GM12878 (cell line): Measurements from ENCODE around the gene DYNLT2B. TPM values are rescaled to one million over a fixed set of nuclear protein-coding genes. Genes with fewer than 3 reads are reported as not detected.

Source experiments
- ATAC-seq: fragments of 200-7000 bp; cut with Tn5 transposase; 3 replicates; pipeline ENCODE4 v1.9.1; 2020; ENCODE audit warnings: mild to moderate bottlenecking, moderate library complexity
- BruUV-seq: library from RNA; stranded (reverse); fragments of 400-500 nt; replicated peaks from 2 replicates; lab custom pipeline; 2021; lab: Mats Ljungman, UMichigan
- CTCF ChIA-PET: fragments of 300-600 bp; sonication (Branson Sonifier 250); formaldehyde crosslinking; extraction: SDS; loops from one replicate; lab custom pipeline; 2021; ENCODE audit warnings: inconsistent platforms; lab: Yijun Ruan, JAX
- POLR2A ChIA-PET: fragments of 350-600 bp; formaldehyde crosslinking; extraction: SDS; loops from one replicate; lab custom pipeline; 2021; ENCODE audit warnings: inconsistent platforms; lab: Charles Lee
- RAD21 ChIA-PET: fragments of 300-600 bp; sonication (Branson Sonifier 250); formaldehyde crosslinking; loops from one replicate; lab custom pipeline; 2023; ENCODE audit warnings: antibody characterized with exemption; ENCODE audit not compliant: unreplicated experiment; lab: Charles Lee
- SMC1A ChIA-PET: fragments of 300-600 bp; sonication (Branson Sonifier 250); formaldehyde crosslinking; loops from one replicate; lab custom pipeline; 2023; ENCODE audit not compliant: unreplicated experiment, uncharacterized antibody; lab: Charles Lee
- DNase-seq: peaks from one replicate; pipeline ENCODE4 v3.0.0-alpha.2; 2011; ENCODE audit warnings: low read depth, low spot score
- FAIRE-seq: peaks from 3 replicates; lab custom pipeline; 2011; peaks lifted over from hg19 to GRCh38; lab: Jason Lieb, UNC
- H2AFZ ChIP-seq: 2 replicates; pipeline ENCODE4 v1.6.0; 2011; ENCODE audit warnings: low read depth, low read length, control low read depth; ENCODE audit not compliant: control insufficient read depth
- H3K27ac ChIP-seq: 2 replicates; pipeline ENCODE4 v1.5.1; 2011; ENCODE audit warnings: control low read depth; ENCODE audit not compliant: control insufficient read depth, insufficient read depth
- H3K27me3 ChIP-seq, 2 experiments: replicated peaks in 1 of 2; 2 replicates each; pipeline versions ENCODE4 v1.6.0 to v1.6.1; 2011; ENCODE audit warnings: low read length in 1 of 2; ENCODE audit not compliant: control insufficient read depth in 2 of 2, insufficient read depth in 2 of 2
- H3K36me3 ChIP-seq, 2 experiments: 2 replicates each; pipeline ENCODE4 v1.5.1; 2011; ENCODE audit warnings: low read length in 1 of 2; ENCODE audit not compliant: control insufficient read depth in 2 of 2, insufficient read depth in 2 of 2
- H3K4me1 ChIP-seq: 2 replicates; pipeline ENCODE4 v1.6.1; 2011; ENCODE audit warnings: mild to moderate bottlenecking, low read length, moderate library complexity, mixed read lengths; ENCODE audit not compliant: control insufficient read depth, insufficient read depth
- H3K4me2 ChIP-seq: 2 replicates; pipeline ENCODE4 v1.6.0; 2011; ENCODE audit warnings: control low read depth; ENCODE audit not compliant: control insufficient read depth, insufficient read depth
- H3K4me3 ChIP-seq: fragments of 200-600 bp; sonication (generic); 2 replicates; pipeline ENCODE4 v1.5.1; 2016
- H3K79me2 ChIP-seq: 2 replicates; pipeline ENCODE4 v1.6.0; 2011; ENCODE audit warnings: low read length; ENCODE audit not compliant: control insufficient read depth, insufficient read depth
- H3K9ac ChIP-seq: 2 replicates; pipeline ENCODE4 v1.8.0; 2011; ENCODE audit warnings: low read length, control low read depth, mixed read lengths; ENCODE audit not compliant: control insufficient read depth, insufficient read depth
- H3K9me3 ChIP-seq: replicated peaks from 3 replicates; pipeline ENCODE4 v1.5.1; 2011; ENCODE audit warnings: mild to moderate bottlenecking, low read length; ENCODE audit not compliant: control insufficient read depth, insufficient read depth
- H4K20me1 ChIP-seq: 2 replicates; pipeline ENCODE4 v1.6.0; 2011; ENCODE audit not compliant: control insufficient read depth, insufficient read depth
- ASH2L ChIP-seq: fragments of 300-600, 200-600 bp; sonication (generic); IDR thresholded peaks from 2 replicates; pipeline ENCODE4 v1.6.1; 2017; ENCODE audit warnings: low read depth, mild to moderate bottlenecking, borderline replicate concordance
- EED ChIP-seq: sonication (generic); IDR thresholded peaks from 2 replicates; pipeline ENCODE4 v1.6.1; 2016; ENCODE audit warnings: antibody characterized with exemption, low read depth
- FOS ChIP-seq: IDR thresholded peaks from 3 replicates; pipeline ENCODE4 v1.6.1; 2011; ENCODE audit warnings: borderline replicate concordance; ENCODE audit not compliant: insufficient read length; ENCODE audit errors: extremely low read depth
- LARP7 ChIP-seq: fragments of 450-650 bp; IDR thresholded peaks from 2 replicates; pipeline ENCODE4 v1.6.1; 2017; ENCODE audit warnings: mild to moderate bottlenecking
- SMAD1 ChIP-seq: fragments of 450-650 bp; IDR thresholded peaks from 2 replicates; pipeline ENCODE4 v1.6.1; 2018; ENCODE audit warnings: mild to moderate bottlenecking, low read depth; ENCODE audit not compliant: partially characterized antibody
- SREBF2 ChIP-seq: IDR thresholded peaks from 2 replicates; pipeline ENCODE4 v1.6.1; 2012; ENCODE audit warnings: mild to moderate bottlenecking, low read length
- SUPT20H ChIP-seq: IDR thresholded peaks from 2 replicates; pipeline ENCODE4 v1.6.1; 2011; ENCODE audit warnings: low read depth, mild to moderate bottlenecking, low read length, moderate library complexity, borderline replicate concordance; ENCODE audit not compliant: control insufficient read depth
- ZNF217 ChIP-seq: fragments of 450-650 bp; IDR thresholded peaks from 2 replicates; pipeline ENCODE4 v1.6.1; 2017; ENCODE audit warnings: antibody characterized with exemption, mild to moderate bottlenecking
- WGBS: methylation state at CpG from one replicate; pipeline ENCODE4 v1.1.6; 2016; ENCODE audit warnings: low lambda C conversion rate; ENCODE audit not compliant: insufficient replicate concordance, insufficient coverage; ENCODE audit errors: missing lambda C conversion rate; 5-methylcytosine and 5-hydroxymethylcytosine counted together
- in situ Hi-C: fragments of 300-500 bp; cut with MboI; formaldehyde crosslinking; loops from 9 replicates; pipeline ENCODE4 v1.14.3; 2018; ENCODE audit warnings: mixed read lengths
- intact Hi-C: fragments of 100-400 bp; cut with micrococcal nuclease; formaldehyde crosslinking; loops from one replicate; pipeline ENCODE4 v1.14.2; 2022; ENCODE audit not compliant: unreplicated experiment
- polyA plus RNA-seq, 11 experiments: library from polyadenylated mRNA; depleted of rRNA in 4 of 11; unstranded in 6 of 11; stranded (reverse) in 5 of 11; fragments of >200 nt; fragmentation: Nextera tagmentation in 4 of 11; fragmentation: Illumina TruSeq in 1 of 11; extraction: Ambion mirVana in 4 of 11; extraction: Trizol in 1 of 11; gene quantifications; 1 replicate in 1 of 11; 2 replicates in 10 of 11; pipeline versions ENCODE4 v1.2.1 to v1.2.3, GENCODE V29; 2011 to 2016; ENCODE audit warnings: inconsistent platforms in 2 of 11, missing spikeins in 2 of 11, low read depth in 1 of 11
- total RNA-seq, 4 experiments: library from RNA; depleted of rRNA in 3 of 4; stranded (reverse); fragments of >200 nt in 3 of 4; fragmentation: Illumina TruSeq in 1 of 4; extraction: Trizol in 1 of 4; gene quantifications; 2 replicates each; pipeline versions ENCODE4 v1.2.1 to v1.2.3, GENCODE V29; 2013 to 2021
- TF ChIP-seq, protein P1 (sequence below): IDR thresholded peaks from 2 replicates; pipeline ENCODE4 v1.6.1; 2012; ENCODE audit warnings: low read length, inconsistent platforms
- TF ChIP-seq, protein P2 (sequence below): fragments of 450-650 bp; formaldehyde crosslinking; IDR thresholded peaks from 2 replicates; pipeline ENCODE4 v1.4.0; 2022; ENCODE audit warnings: mild to moderate bottlenecking, moderate library complexity
- TF ChIP-seq, protein P3 (sequence below): fragments of 450-650 bp; IDR thresholded peaks from 2 replicates; pipeline ENCODE4 v1.6.1; 2014; ENCODE audit warnings: mild to moderate bottlenecking
- TF ChIP-seq, protein P4 (sequence below): fragments of 450-650 bp; IDR thresholded peaks from 2 replicates; pipeline ENCODE4 v1.6.1; 2017; ENCODE audit warnings: mild to moderate bottlenecking, moderate library complexity
- TF ChIP-seq, protein P5 (sequence below): fragments of 450-650 bp; IDR thresholded peaks from 2 replicates; pipeline ENCODE4 v1.6.1; 2017; ENCODE audit warnings: low read depth, mild to moderate bottlenecking, moderate library complexity

The DYNLT2B gene
- total and polyA plus RNA-seq, 10 of the 15 experiments (the other 5 are each of a cell fraction or from before 2014, with no cell fraction given), result 8.6 to 89.7 (median 21.9) TPM

GRCh38 chr3:196339044-196339443 is 21.0 kb upstream of the DYNLT2B start:
- ChIA-PET POLR2A (interaction anchor here (1.1 kb wide), 1 partner anchor 14 kb away, joined by 7 read pairs; no protein-coding TSS in a partner anchor), SMC1A (no interaction called here), CTCF (interaction anchor here (0.6 kb wide), 1 partner anchor 117 kb away, joined by 3 read pairs; no protein-coding TSS in a partner anchor), RAD21 (no interaction called here)
- Histone ChIP-seq H3K4me3 (no peak overlapping the region), H4K20me1 (no peaks in the 10 kb centered on the region), H3K4me1 (no peaks in the 10 kb centered on the region), H3K27me3 (no peaks in the 10 kb centered on the region), H3K4me2 (no peak overlapping the region), H3K27ac (no peak overlapping the region), H3K36me3 (no peaks in the 10 kb centered on the region), H2AFZ (no peak overlapping the region), H3K79me2 (no peaks in the 10 kb centered on the region), H3K9me3 (no peaks in the 10 kb centered on the region; the same call in 2 of the 3 replicates), H3K9ac (no peak overlapping the region)
- WGBS, result 85% methylated on average over 5 of the region's 6 CpGs
- no TSS peak for BruUV-seq
- intact Hi-C loops (no loop called here), in situ Hi-C loops (no loop called here)
- DNase-seq (no peak), FAIRE-seq (no peak), ATAC-seq (no peak)
- TF ChIP-seq, protein P1, sequence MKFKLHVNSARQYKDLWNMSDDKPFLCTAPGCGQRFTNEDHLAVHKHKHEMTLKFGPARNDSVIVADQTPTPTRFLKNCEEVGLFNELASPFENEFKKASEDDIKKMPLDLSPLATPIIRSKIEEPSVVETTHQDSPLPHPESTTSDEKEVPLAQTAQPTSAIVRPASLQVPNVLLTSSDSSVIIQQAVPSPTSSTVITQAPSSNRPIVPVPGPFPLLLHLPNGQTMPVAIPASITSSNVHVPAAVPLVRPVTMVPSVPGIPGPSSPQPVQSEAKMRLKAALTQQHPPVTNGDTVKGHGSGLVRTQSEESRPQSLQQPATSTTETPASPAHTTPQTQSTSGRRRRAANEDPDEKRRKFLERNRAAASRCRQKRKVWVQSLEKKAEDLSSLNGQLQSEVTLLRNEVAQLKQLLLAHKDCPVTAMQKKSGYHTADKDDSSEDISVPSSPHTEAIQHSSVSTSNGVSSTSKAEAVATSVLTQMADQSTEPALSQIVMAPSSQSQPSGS, result no peak
- TF ChIP-seq, protein P2, sequence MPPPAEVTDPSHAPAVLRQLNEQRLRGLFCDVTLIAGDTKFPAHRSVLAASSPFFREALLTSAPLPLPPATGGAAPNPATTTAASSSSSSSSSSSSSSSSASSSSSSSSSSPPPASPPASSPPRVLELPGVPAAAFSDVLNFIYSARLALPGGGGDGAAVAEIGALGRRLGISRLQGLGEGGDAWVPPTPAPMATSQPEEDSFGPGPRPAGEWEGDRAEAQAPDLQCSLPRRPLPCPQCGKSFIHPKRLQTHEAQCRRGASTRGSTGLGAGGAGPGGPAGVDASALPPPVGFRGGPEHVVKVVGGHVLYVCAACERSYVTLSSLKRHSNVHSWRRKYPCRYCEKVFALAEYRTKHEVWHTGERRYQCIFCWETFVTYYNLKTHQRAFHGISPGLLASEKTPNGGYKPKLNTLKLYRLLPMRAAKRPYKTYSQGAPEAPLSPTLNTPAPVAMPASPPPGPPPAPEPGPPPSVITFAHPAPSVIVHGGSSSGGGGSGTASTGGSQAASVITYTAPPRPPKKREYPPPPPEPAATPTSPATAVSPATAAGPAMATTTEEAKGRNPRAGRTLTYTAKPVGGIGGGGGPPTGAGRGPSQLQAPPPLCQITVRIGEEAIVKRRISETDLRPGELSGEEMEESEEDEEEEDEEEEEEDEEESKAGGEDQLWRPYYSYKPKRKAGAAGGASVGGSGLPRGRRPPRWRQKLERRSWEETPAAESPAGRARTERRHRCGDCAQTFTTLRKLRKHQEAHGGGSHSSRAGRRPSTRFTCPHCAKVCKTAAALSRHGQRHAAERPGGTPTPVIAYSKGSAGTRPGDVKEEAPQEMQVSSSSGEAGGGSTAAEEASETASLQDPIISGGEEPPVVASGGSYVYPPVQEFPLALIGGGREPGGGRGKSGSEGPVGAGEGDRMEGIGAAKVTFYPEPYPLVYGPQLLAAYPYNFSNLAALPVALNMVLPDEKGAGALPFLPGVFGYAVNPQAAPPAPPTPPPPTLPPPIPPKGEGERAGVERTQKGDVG (CRISPR knock-in tag), result no peak
- no peak for TF ChIP-seq ZNF217
- no peak for TF ChIP-seq SUPT20H
- TF ChIP-seq, protein P3, sequence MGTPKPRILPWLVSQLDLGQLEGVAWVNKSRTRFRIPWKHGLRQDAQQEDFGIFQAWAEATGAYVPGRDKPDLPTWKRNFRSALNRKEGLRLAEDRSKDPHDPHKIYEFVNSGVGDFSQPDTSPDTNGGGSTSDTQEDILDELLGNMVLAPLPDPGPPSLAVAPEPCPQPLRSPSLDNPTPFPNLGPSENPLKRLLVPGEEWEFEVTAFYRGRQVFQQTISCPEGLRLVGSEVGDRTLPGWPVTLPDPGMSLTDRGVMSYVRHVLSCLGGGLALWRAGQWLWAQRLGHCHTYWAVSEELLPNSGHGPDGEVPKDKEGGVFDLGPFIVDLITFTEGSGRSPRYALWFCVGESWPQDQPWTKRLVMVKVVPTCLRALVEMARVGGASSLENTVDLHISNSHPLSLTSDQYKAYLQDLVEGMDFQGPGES, result no peak
- TF ChIP-seq, protein P4, sequence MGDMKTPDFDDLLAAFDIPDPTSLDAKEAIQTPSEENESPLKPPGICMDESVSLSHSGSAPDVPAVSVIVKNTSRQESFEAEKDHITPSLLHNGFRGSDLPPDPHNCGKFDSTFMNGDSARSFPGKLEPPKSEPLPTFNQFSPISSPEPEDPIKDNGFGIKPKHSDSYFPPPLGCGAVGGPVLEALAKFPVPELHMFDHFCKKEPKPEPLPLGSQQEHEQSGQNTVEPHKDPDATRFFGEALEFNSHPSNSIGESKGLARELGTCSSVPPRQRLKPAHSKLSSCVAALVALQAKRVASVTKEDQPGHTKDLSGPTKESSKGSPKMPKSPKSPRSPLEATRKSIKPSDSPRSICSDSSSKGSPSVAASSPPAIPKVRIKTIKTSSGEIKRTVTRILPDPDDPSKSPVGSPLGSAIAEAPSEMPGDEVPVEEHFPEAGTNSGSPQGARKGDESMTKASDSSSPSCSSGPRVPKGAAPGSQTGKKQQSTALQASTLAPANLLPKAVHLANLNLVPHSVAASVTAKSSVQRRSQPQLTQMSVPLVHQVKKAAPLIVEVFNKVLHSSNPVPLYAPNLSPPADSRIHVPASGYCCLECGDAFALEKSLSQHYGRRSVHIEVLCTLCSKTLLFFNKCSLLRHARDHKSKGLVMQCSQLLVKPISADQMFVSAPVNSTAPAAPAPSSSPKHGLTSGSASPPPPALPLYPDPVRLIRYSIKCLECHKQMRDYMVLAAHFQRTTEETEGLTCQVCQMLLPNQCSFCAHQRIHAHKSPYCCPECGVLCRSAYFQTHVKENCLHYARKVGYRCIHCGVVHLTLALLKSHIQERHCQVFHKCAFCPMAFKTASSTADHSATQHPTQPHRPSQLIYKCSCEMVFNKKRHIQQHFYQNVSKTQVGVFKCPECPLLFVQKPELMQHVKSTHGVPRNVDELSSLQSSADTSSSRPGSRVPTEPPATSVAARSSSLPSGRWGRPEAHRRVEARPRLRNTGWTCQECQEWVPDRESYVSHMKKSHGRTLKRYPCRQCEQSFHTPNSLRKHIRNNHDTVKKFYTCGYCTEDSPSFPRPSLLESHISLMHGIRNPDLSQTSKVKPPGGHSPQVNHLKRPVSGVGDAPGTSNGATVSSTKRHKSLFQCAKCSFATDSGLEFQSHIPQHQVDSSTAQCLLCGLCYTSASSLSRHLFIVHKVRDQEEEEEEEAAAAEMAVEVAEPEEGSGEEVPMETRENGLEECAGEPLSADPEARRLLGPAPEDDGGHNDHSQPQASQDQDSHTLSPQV, result no peak
- no peak for TF ChIP-seq ASH2L
- no peak for TF ChIP-seq FOS
- no peak for TF ChIP-seq LARP7
- TF ChIP-seq, protein P5, sequence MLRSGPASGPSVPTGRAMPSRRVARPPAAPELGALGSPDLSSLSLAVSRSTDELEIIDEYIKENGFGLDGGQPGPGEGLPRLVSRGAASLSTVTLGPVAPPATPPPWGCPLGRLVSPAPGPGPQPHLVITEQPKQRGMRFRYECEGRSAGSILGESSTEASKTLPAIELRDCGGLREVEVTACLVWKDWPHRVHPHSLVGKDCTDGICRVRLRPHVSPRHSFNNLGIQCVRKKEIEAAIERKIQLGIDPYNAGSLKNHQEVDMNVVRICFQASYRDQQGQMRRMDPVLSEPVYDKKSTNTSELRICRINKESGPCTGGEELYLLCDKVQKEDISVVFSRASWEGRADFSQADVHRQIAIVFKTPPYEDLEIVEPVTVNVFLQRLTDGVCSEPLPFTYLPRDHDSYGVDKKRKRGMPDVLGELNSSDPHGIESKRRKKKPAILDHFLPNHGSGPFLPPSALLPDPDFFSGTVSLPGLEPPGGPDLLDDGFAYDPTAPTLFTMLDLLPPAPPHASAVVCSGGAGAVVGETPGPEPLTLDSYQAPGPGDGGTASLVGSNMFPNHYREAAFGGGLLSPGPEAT, result no peak
- TF ChIP-seq SMAD1, result no peak
- TF ChIP-seq SREBF2, result no peak
- no peak for TF ChIP-seq EED
